ENCODE measurements around the gene NFIA. TPM values are rescaled to one million over a fixed set of nuclear protein-coding genes. Genes with fewer than 3 reads are reported as not detected.

The NFIA gene
- total RNA-seq, 1 experiment from 2014 or later: 20.9 TPM

DNA sequence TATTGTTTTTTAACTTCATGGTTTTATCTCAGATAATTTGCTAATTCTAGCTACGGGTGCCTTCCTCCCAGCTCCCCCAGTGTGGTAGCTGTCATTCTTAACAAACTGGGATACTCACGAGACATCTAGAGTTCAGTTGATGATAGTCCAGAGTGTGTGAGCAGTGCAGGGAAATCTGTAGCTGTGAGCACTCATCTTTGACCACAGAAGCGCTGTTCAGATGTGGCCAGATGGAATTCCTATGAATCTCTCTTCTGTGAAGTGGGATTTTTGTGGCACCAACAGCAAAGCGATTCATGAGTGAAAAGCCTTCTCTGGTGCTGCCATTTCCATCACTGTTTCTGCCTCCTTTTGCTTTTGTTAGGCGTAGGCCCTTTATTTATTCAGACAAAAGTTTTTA lies 125.1 kb downstream of the NFIA start:
- intact Hi-C loops (cut with micrococcal nuclease; ENCODE audit: unreplicated experiment): no loop called here
- ChIA-PET POLR2A (no interaction called here), CTCF (interaction anchor here (1.3 kb wide), 1 partner anchor 29 kb away, joined by 19 read pairs; no protein-coding TSS in a partner anchor)
- no peaks in the 10 kb centered on the region for H3K36me3 ChIP-seq (ENCODE audit: control insufficient read depth, insufficient read depth, low read length)
- H3K27me3 ChIP-seq (ENCODE audit: control insufficient read depth, insufficient read depth, low read length): no peaks in the 10 kb centered on the region
- no TSS peak for BruUV-seq (replicated peaks)
- no peak overlapping the region for H3K4me3 ChIP-seq (ENCODE audit: low read depth in 2 of 2, low read length in 2 of 2)
- TF ChIP-seq SIN3A (IDR thresholded peaks at IDR 0.05; ENCODE audit: borderline replicate concordance, insufficient read depth, low read depth, low read length) (no peak), CTCF (IDR thresholded peaks at IDR 0.05) (no peak), TCF7L2 (IDR thresholded peaks at IDR 0.05; ENCODE audit: low read depth, low read length) (no peak), POLR2AphosphoS5 (IDR thresholded peaks at IDR 0.05; ENCODE audit: low read depth, low read length) (no peak)
- TF ChIP-seq, protein P1, sequence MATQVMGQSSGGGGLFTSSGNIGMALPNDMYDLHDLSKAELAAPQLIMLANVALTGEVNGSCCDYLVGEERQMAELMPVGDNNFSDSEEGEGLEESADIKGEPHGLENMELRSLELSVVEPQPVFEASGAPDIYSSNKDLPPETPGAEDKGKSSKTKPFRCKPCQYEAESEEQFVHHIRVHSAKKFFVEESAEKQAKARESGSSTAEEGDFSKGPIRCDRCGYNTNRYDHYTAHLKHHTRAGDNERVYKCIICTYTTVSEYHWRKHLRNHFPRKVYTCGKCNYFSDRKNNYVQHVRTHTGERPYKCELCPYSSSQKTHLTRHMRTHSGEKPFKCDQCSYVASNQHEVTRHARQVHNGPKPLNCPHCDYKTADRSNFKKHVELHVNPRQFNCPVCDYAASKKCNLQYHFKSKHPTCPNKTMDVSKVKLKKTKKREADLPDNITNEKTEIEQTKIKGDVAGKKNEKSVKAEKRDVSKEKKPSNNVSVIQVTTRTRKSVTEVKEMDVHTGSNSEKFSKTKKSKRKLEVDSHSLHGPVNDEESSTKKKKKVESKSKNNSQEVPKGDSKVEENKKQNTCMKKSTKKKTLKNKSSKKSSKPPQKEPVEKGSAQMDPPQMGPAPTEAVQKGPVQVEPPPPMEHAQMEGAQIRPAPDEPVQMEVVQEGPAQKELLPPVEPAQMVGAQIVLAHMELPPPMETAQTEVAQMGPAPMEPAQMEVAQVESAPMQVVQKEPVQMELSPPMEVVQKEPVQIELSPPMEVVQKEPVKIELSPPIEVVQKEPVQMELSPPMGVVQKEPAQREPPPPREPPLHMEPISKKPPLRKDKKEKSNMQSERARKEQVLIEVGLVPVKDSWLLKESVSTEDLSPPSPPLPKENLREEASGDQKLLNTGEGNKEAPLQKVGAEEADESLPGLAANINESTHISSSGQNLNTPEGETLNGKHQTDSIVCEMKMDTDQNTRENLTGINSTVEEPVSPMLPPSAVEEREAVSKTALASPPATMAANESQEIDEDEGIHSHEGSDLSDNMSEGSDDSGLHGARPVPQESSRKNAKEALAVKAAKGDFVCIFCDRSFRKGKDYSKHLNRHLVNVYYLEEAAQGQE (IDR thresholded peaks at IDR 0.05; ENCODE audit: insufficient read depth in 1 of 2, low read depth in 2 of 2, low read length in 1 of 2): no peak
- H3K9me3 ChIP-seq (ENCODE audit: control insufficient read depth, insufficient read depth, low read depth, low read length): no peaks in the 10 kb centered on the region
- in situ Hi-C loops (cut with HindIII; ENCODE audit: low pct_unique_long_range_greater_than_20kb, low sequenced_read_pairs): no loop called here
- H3K4me1 ChIP-seq (ENCODE audit: control insufficient read depth, insufficient read depth, low read length): no peaks in the 10 kb centered on the region
- DNase-seq (ENCODE audit: low read depth, low spot score) (no peak), ATAC-seq (no peak)
- no peak overlapping the region for H3K27ac ChIP-seq (ENCODE audit: low read length)

- Histone ChIP-seq H3K4me3 (ENCODE audit: low read depth in 2 of 2, low read length in 2 of 2) (no peak overlapping the region), H3K27ac (ENCODE audit: low read length) (no peak overlapping the region), H3K9me3 (ENCODE audit: control insufficient read depth, insufficient read depth, low read depth, low read length) (no peaks in the 10 kb centered on the region), H3K4me1 (ENCODE audit: control insufficient read depth, insufficient read depth, low read length) (no peaks in the 10 kb centered on the region), H3K36me3 (ENCODE audit: control insufficient read depth, insufficient read depth, low read length) (no peaks in the 10 kb centered on the region), H3K27me3 (ENCODE audit: control insufficient read depth, insufficient read depth, low read length) (no peaks in the 10 kb centered on the region)
- in situ Hi-C loops (cut with HindIII; ENCODE audit: low pct_unique_long_range_greater_than_20kb, low sequenced_read_pairs) (no loop called here), intact Hi-C loops (cut with micrococcal nuclease; ENCODE audit: unreplicated experiment) (no loop called here)
- DNase-seq (ENCODE audit: low read depth, low spot score) (no peak), ATAC-seq (no peak)
- TF ChIP-seq POLR2AphosphoS5 (IDR thresholded peaks at IDR 0.05; ENCODE audit: low read depth, low read length) (no peak), SIN3A (IDR thresholded peaks at IDR 0.05; ENCODE audit: borderline replicate concordance, insufficient read depth, low read depth, low read length) (no peak), TCF7L2 (IDR thresholded peaks at IDR 0.05; ENCODE audit: low read depth, low read length) (no peak), CTCF (IDR thresholded peaks at IDR 0.05) (no peak)
- TF ChIP-seq, protein P1 (IDR thresholded peaks at IDR 0.05; ENCODE audit: insufficient read depth in 1 of 2, low read depth in 2 of 2, low read length in 1 of 2): no peak
- ChIA-PET CTCF (interaction anchor here (1.3 kb wide), 1 partner anchor 30 kb away, joined by 19 read pairs; no protein-coding TSS in a partner anchor), POLR2A (no interaction called here)
- BruUV-seq (replicated peaks): no TSS peak
These were observed 125.8 kb downstream of the NFIA start for GRCh38 chr1:61208172-61208571.

Data from Panc1 (cell line).